ENCODE results near the gene TPRG1.

DNA sequence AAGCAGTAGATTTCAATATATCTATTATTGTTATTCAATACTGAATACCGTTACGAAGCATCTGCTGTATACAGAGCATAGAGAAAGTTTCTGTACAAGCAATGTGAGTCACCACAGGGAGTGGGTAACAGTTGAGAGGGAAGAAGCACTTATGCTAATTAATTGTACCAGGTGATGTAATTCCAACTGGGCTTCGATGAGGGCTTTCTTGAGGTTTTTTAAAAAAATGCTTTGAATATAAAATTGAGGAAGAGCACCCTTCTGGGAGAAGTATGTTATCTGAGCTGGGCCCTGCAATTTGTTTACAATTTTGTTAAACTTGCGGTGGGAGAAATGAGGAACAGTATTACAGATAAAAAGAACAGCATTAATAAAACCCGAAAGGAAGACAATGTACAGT lies 197.9 kb downstream of the TPRG1 start:
- no peak for TF ChIP-seq EZH2 (IDR thresholded peaks at IDR 0.05; ENCODE audit: borderline replicate concordance)
- TF ChIP-seq, protein P1, sequence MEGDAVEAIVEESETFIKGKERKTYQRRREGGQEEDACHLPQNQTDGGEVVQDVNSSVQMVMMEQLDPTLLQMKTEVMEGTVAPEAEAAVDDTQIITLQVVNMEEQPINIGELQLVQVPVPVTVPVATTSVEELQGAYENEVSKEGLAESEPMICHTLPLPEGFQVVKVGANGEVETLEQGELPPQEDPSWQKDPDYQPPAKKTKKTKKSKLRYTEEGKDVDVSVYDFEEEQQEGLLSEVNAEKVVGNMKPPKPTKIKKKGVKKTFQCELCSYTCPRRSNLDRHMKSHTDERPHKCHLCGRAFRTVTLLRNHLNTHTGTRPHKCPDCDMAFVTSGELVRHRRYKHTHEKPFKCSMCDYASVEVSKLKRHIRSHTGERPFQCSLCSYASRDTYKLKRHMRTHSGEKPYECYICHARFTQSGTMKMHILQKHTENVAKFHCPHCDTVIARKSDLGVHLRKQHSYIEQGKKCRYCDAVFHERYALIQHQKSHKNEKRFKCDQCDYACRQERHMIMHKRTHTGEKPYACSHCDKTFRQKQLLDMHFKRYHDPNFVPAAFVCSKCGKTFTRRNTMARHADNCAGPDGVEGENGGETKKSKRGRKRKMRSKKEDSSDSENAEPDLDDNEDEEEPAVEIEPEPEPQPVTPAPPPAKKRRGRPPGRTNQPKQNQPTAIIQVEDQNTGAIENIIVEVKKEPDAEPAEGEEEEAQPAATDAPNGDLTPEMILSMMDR (IDR thresholded peaks at IDR 0.05; ENCODE audit: poor library complexity): no peak
- TF ChIP-seq EZH2phosphoT487 (IDR thresholded peaks at IDR 0.05; ENCODE audit: low read depth, severe bottlenecking, unreplicated experiment): no peak

Data from hepatocyte (in vitro differentiated cells).